Erythroblast (primary cell): ENCODE results near the gene CATSPER4.
A peak's percentile ranks its signal among the peaks of the same experiment; 100 is the strongest.

Experiments used
- GATA1 ChIP-seq: IDR thresholded peaks from 2 replicates; pipeline ENCODE4 v1.6.1; 2011; ENCODE audit warnings: low read depth, mild to moderate bottlenecking, control low read depth, low read length, moderate library complexity
- POLR2A ChIP-seq: IDR thresholded peaks from 2 replicates; pipeline ENCODE4 v1.6.1; 2011; ENCODE audit warnings: mild to moderate bottlenecking, low read length

GRCh38 chr1:26161415-26162219, 28.8 kb upstream of the CATSPER4 start:
- TF ChIP-seq POLR2A = peak; percentile 27
- no peak for TF ChIP-seq GATA1
